GM12872 (cell line): ENCODE data around the gene PIAS1.

Experiments used
- CTCF ChIP-seq: IDR thresholded peaks from 3 replicates; pipeline ENCODE4 v1.5.1; 2011; ENCODE audit warnings: low read depth, mild to moderate bottlenecking, low read length, moderate library complexity; ENCODE audit not compliant: insufficient read depth

Gene PIAS1

GRCh38 chr15:68019814-68020525, 34.1 kb upstream of the PIAS1 start:
- no peak for TF ChIP-seq CTCF

- no peak for TF ChIP-seq CTCF
Observed at GRCh38 chr15:68020685-68021084, 33.4 kb upstream of the PIAS1 start.

GRCh38 chr15:68022061-68022460, 32.1 kb upstream of the PIAS1 start:
- no peak for TF ChIP-seq CTCF

- no peak for TF ChIP-seq CTCF
Observed at GRCh38 chr15:68023307-68024101, 30.6 kb upstream of the PIAS1 start.

GRCh38 chr15:68025835-68026424, 28.2 kb upstream of the PIAS1 start:
- no peak for TF ChIP-seq CTCF

- no peak for TF ChIP-seq CTCF
Observed at GRCh38 chr15:68027388-68027787, 26.7 kb upstream of the PIAS1 start.

GRCh38 chr15:68028137-68028887, 25.8 kb upstream of the PIAS1 start:
- no peak for TF ChIP-seq CTCF
